HG02973 (cell line): Measurements from ENCODE around the gene KCNK1.

Source experiments
- ATAC-seq: cut with Tn5 transposase; IDR thresholded peaks from one replicate; pipeline ENCODE4 v1.9.1; 2021; ENCODE audit warnings: moderate library complexity; ENCODE audit not compliant: unreplicated experiment

Gene KCNK1

GRCh38 chr1:233695901-233696300 is 82.0 kb downstream of the KCNK1 start:
- peak; percentile 69 for ATAC-seq

GRCh38 chr1:233700338-233700737 is 86.4 kb downstream of the KCNK1 start:
- ATAC-seq: no peak

- ATAC-seq: no peak
Measured at GRCh38 chr1:233704170-233704897, 90.4 kb downstream of the KCNK1 start.

GRCh38 chr1:233704898-233705723 is 91.2 kb downstream of the KCNK1 start:
- no peak for ATAC-seq

- no peak for ATAC-seq
Measured at GRCh38 chr1:233707153-233707879, 93.4 kb downstream of the KCNK1 start.

GRCh38 chr1:233707880-233708815 is 94.2 kb downstream of the KCNK1 start:
- no peak for ATAC-seq

GRCh38 chr1:233710031-233710430 is 96.1 kb downstream of the KCNK1 start:
- ATAC-seq: no peak

- ATAC-seq: no peak
Measured at GRCh38 chr1:233710507-233710906, 96.6 kb downstream of the KCNK1 start.

GRCh38 chr1:233714631-233715217 is 100.8 kb downstream of the KCNK1 start:
- no peak for ATAC-seq

- no peak for ATAC-seq
Measured at GRCh38 chr1:233718057-233718456, 104.2 kb downstream of the KCNK1 start.

- ATAC-seq: no peak
Measured at GRCh38 chr1:233719655-233720341, 105.9 kb downstream of the KCNK1 start.

- peak; percentile 72 for ATAC-seq
Measured at GRCh38 chr1:233721004-233721595, 107.2 kb downstream of the KCNK1 start.
